Measurements from ENCODE around the gene SKIC2.

Gene SKIC2

GRCh38 chr6:31945507-31946369 is 13.2 kb upstream of the SKIC2 start, which contains the start of gene CFB:
Gene CFB, plus strand, starts transcription at chr6:31946095. Its CDS starts 127 bp downstream, at chr6:31946222.
- DNase-seq (ENCODE audit: low read depth in 2 of 2, low spot score in 1 of 2), result no peak

DNA sequence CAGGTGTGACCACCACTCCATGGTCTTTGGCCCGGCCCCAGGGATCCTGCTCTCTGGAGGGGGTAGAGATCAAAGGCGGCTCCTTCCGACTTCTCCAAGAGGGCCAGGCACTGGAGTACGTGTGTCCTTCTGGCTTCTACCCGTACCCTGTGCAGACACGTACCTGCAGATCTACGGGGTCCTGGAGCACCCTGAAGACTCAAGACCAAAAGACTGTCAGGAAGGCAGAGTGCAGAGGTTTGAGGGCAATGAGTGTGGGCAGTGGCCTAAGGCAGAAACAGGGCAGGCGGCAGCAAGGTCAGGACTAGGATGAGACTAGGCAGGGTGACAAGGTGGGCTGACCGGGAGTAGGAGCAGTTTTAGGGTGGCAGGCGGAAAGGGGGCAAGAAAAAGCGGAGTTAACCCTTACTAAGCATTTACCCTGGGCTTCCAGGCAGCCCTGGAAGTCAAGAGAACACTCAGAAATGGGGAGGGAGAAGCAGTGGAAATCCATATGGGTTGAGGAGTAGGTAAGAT is 12.5 kb upstream of the SKIC2 start:
- DNase-seq (ENCODE audit: low read depth in 2 of 2, low spot score in 1 of 2), result no peak

GRCh38 chr6:31947070-31947675 is 11.8 kb upstream of the SKIC2 start:
- DNase-seq (ENCODE audit: low read depth in 2 of 2, low spot score in 1 of 2), result no peak

- DNase-seq (ENCODE audit: low read depth in 2 of 2, low spot score in 1 of 2), result no peak
Measured at GRCh38 chr6:31947864-31948263, 11.1 kb upstream of the SKIC2 start.

DNA sequence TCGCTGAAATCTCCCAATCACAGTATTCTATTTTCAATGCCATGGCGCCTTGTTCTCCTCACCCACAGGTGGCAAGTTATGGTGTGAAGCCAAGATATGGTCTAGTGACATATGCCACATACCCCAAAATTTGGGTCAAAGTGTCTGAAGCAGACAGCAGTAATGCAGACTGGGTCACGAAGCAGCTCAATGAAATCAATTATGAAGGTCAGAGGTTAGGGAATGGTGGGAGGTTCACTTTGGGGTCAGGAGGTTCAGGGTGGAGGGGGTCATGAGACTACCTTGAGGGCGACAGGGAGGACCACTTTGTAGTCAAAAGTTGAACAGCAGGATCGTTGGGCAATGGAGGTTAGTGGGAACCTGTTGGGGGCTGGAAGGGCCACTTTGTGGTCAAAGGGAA is 10.7 kb upstream of the SKIC2 start:
- DNase-seq (ENCODE audit: low read depth in 2 of 2, low spot score in 1 of 2), result no peak

DNA sequence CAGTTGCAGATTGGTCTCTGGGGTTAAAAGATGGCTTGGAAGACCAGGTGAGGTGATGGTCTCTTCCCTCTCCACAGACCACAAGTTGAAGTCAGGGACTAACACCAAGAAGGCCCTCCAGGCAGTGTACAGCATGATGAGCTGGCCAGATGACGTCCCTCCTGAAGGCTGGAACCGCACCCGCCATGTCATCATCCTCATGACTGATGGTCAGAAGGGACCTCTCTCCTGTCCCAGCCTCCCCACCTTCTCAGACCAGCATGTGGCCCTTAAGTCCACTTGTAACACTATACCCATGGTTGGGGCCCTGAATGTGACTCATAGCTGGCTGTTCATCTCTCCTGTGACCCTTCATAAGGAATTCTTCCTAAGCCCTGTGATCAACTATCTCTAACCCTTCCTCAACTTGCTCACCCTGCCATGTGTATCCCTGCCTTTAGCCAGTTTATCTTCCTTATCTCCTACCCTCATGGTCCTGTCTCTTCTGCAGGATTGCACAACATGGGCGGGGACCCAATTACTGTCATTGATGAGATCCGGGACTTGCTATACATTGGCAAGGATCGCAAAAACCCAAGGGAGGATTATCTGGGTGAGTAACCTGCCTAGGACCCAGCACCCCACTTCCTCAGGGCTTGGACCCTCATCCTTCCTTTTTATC is 10.1 kb upstream of the SKIC2 start:
- DNase-seq (ENCODE audit: low read depth in 2 of 2, low spot score in 1 of 2), result no peak

GRCh38 chr6:31949926-31950548 is 8.9 kb upstream of the SKIC2 start:
- no peak for DNase-seq (ENCODE audit: low read depth in 2 of 2, low spot score in 1 of 2)

GRCh38 chr6:31952140-31952805 is 6.7 kb upstream of the SKIC2 start:
- DNase-seq (ENCODE audit: low read depth in 2 of 2, low spot score in 1 of 2), result no peak

DNA sequence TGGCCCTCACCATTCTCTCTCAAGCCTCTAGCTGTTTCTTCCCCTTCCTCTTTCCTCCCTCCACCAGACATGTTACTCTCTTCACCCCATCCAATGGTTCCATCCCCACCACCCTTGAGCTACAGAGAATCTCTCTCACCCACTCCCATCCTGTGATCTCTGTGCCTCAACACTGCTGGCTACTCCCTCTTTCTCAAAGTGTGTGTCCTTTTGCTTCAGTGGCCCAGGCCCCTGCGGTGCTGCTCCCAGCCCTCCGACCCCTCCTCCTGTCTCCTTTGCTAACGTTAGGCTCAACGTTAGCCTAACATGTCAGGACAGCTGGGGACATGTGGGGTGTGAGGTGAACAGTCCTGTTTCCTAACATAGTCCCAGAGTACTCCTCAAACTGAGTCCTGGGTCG is 6.1 kb upstream of the SKIC2 start:
- DNase-seq (ENCODE audit: low read depth in 2 of 2, low spot score in 1 of 2), result no peak

DNA sequence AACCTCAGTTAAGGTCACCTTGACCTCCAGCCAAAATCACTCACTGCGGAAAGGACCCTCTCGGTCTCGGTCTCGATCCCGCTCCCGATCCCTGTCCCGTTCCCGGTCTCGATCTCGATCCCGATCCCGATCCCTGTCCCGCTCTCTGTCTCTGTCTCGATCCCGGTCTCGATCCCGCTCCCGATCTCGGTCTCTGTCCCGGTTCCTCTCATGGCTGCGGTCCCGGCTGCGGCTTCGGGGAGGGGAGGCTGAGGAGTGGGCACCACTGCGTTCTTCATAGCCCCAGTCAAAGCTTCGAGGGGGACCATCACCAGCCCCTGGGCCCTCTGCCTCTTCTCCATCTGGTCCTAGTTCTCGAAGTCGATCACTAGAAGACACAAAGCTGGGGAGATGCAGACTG is 4.5 kb upstream of the SKIC2 start:
- no peak for DNase-seq (ENCODE audit: low read depth in 2 of 2, low spot score in 1 of 2)

DNA sequence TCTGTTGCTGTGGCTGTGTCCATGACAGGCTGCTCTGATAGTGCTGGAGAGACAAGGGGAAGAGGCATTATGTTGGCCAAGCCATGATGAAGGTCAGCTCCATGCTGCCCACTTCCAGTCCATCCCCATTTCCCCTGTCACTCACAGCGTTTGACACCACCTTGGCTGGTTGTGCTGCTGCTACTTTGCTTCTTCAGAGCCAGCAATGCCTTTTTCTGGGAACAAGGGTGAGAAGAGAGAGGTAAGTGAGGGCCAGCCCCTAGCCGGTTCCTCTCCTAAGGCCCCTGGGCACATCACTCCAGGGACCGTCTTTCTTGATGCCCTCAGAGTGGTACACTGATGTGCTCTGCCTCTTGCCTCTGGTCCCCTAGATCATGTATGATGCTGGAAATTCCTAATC is 2.2 kb upstream of the SKIC2 start:
- no peak for DNase-seq (ENCODE audit: low read depth in 2 of 2, low spot score in 1 of 2)

DNA sequence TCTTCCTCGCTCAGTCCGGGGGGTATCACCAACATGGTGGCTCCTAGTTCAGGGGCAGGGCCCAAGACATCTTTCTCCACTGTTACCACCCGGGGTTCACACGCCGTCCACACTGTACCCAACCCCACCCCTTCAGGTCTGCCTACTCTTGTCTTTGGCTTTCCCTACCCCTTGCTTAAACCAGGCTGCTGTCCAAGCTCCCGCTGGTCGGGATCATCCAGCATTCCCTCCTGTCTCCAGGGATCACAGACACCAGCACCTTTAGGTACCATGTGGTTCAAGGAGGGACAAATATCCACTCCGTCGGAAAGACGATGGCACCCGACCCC is 599 bp upstream of the SKIC2 start:
- no peak for DNase-seq (ENCODE audit: low read depth in 2 of 2, low spot score in 1 of 2)

GRCh38 chr6:31961616-31962015 is 2.6 kb downstream of the SKIC2 start:
- DNase-seq (ENCODE audit: low read depth in 2 of 2, low spot score in 1 of 2), result no peak

DNA sequence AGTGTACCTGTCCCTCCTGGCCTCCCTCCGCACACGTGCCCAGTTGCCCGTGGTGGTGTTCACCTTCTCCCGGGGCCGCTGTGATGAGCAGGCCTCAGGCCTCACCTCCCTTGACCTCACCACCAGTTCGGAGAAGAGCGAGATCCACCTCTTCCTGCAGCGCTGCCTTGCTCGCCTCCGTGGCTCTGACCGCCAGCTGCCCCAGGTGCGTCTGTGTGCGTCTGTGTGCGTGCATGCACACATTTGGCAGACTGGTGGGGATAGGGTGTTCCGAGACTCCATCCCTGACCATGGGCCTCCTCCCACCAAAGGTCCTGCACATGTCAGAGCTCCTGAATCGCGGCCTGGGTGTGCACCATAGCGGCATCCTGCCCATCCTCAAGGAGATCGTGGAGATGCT is 4.9 kb downstream of the SKIC2 start:
- no peak for DNase-seq (ENCODE audit: low read depth in 2 of 2, low spot score in 1 of 2)

GRCh38 chr6:31965700-31966099 is 6.7 kb downstream of the SKIC2 start:
- no peak for DNase-seq (ENCODE audit: low read depth in 2 of 2, low spot score in 1 of 2)

DNA sequence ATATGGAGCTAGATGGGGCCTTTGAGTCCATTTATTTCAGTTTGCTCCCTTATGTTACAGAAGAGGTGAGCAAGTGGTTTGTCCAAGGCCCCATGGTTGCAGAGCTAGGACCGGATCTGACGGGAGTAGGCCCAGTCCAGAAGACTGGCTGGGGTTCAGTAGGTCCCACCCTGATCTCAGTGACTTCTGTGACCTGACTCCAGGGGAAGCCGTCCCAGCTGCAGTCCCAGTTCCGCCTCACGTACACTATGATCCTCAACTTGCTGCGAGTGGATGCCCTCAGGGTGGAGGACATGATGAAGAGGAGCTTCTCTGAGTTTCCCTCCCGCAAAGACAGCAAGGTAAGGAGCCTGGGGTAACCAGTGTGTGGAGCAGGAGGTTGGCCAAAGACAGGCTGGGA is 7.5 kb downstream of the SKIC2 start:
- DNase-seq (ENCODE audit: low read depth in 2 of 2, low spot score in 1 of 2), result no peak

GRCh38 chr6:31966997-31967925 is 8.3 kb downstream of the SKIC2 start:
- no peak for DNase-seq (ENCODE audit: low read depth in 2 of 2, low spot score in 1 of 2)

DNA sequence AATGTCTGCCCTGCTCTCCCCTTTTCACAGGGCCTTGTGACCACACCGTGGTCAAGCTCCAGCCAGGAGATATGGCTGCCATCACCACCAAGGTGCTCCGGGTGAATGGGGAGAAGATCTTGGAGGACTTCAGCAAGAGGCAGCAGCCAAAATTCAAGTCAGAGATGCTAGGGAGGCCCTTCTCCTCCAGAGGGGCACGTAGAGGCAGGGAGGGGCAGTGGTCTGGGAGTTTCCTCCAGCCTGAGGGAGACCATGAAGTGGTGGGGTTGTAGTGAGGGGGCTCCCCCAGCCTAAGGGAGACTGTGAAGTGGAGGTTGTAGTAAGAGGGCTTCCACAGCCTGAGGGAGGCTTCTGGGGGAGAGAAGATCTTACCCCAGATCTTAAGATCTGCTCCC is 8.9 kb downstream of the SKIC2 start:
- DNase-seq (ENCODE audit: low read depth in 2 of 2, low spot score in 1 of 2), result no peak

GRCh38 chr6:31968326-31968725 is 9.4 kb downstream of the SKIC2 start:
- DNase-seq (ENCODE audit: low read depth in 2 of 2, low spot score in 1 of 2), result no peak

Measured in stimulated activated CD8-positive, alpha-beta memory T cell treated with anti-CD3 and anti-CD28 coated beads, Interleukin-4, amount 100 ng/mL, for 1 hour (primary cell).